Measurements from ENCODE around the gene DUSP9.

DNA sequence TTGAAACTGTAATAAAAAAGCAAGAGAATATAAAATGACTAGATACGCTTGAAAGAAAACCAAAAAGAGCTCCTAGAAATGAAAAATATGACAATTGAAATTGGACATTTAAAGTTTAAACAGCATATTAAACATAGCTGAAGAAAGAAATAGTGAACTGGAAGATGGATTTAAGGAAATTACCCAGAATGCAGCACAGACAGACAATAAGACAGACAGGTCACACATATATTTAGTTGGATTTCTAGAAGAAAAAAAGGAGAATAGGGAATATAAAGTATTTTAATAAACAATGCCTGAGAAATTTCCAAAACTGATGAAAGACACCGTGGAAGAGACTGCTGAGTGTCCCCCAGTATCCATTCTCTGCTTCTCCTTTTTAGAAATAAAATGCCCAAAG, 6.6 kb downstream of the DUSP9 start:
- TF ChIP-seq, protein P1, sequence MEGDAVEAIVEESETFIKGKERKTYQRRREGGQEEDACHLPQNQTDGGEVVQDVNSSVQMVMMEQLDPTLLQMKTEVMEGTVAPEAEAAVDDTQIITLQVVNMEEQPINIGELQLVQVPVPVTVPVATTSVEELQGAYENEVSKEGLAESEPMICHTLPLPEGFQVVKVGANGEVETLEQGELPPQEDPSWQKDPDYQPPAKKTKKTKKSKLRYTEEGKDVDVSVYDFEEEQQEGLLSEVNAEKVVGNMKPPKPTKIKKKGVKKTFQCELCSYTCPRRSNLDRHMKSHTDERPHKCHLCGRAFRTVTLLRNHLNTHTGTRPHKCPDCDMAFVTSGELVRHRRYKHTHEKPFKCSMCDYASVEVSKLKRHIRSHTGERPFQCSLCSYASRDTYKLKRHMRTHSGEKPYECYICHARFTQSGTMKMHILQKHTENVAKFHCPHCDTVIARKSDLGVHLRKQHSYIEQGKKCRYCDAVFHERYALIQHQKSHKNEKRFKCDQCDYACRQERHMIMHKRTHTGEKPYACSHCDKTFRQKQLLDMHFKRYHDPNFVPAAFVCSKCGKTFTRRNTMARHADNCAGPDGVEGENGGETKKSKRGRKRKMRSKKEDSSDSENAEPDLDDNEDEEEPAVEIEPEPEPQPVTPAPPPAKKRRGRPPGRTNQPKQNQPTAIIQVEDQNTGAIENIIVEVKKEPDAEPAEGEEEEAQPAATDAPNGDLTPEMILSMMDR (IDR thresholded peaks at IDR 0.05): no peak
- TF ChIP-seq POLR2A (IDR thresholded peaks at IDR 0.05): no peak

Data from body of pancreas (tissue), 4 donors.